ENCODE measurements around the gene JARID2. TPM values are rescaled to one million over a fixed set of nuclear protein-coding genes. Genes with fewer than 3 reads are reported as not detected.

JARID2 gene
- total RNA-seq, 1 experiment from 2014 or later = 23.6 TPM

GRCh38 chr6:15349379-15349778 lies 103.5 kb downstream of the JARID2 start:
- TF ChIP-seq MAX (IDR thresholded peaks at IDR 0.05) (no peak), SP1 (IDR thresholded peaks at IDR 0.05; ENCODE audit: low read depth) (no peak), ZNF274 (IDR thresholded peaks at IDR 0.05; ENCODE audit: low read depth, low read length) (no peak), CBX3 (IDR thresholded peaks at IDR 0.05; ENCODE audit: low read depth) (no peak), SIN3A (IDR thresholded peaks at IDR 0.05; ENCODE audit: low read depth) (no peak)
- Histone ChIP-seq H3K4me1 (ENCODE audit: control insufficient read depth in 1 of 2, insufficient read depth in 2 of 2, low read length in 2 of 2) (no peaks in the 10 kb centered on the region), H3K4me2 (ENCODE audit: low read length) (no peak overlapping the region), H3K27me3 (ENCODE audit: insufficient read depth, low read length) (no peaks in the 10 kb centered on the region), H3K9me3 (ENCODE audit: control insufficient read depth in 1 of 2, insufficient read depth in 1 of 2, low read depth in 1 of 2, low read length in 2 of 2) (no peaks in the 10 kb centered on the region), H3K27ac (ENCODE audit: low read depth, low read length) (no peak overlapping the region), H4K20me1 (ENCODE audit: insufficient read depth) (0 out of 2 replicates have a peak, but pooled peaks cover 6% of the 10 kb centered on the region), H3K9me2 (ENCODE audit: insufficient read depth) (no peaks in the 10 kb centered on the region), H3K79me2 (ENCODE audit: insufficient read depth, low read length) (peaks cover 87% of the 10 kb centered on the region), H2AFZ (ENCODE audit: low read depth, low read length, poor library complexity, severe bottlenecking) (no peak overlapping the region), H3K4me3 (replicated peaks in 1 of 2; ENCODE audit: low read depth in 1 of 2, low read length in 2 of 2) (no peak overlapping the region), H3K36me3 (ENCODE audit: control insufficient read depth in 1 of 2, insufficient read depth in 2 of 2, low read length in 2 of 2) (no peaks in the 10 kb centered on the region), H3K9ac (ENCODE audit: low read length) (no peak overlapping the region)
- DNase-seq (ENCODE audit: low read depth, low spot score) (no peak), ATAC-seq (no peak)
- intact Hi-C loops (cut with micrococcal nuclease) = no loop called here
- ChIA-PET CTCF (no interaction called here), POLR2A (no interaction called here), RAD21 (ENCODE audit: low non-redundant PET in 1 of 2, low total read pairs in 2 of 2, uncharacterized antibody in 2 of 2, unreplicated experiment in 2 of 2) (no interaction called here)
- no TSS peak for BruUV-seq (replicated peaks)

GRCh38 chr6:15350386-15351083 lies 104.7 kb downstream of the JARID2 start:
- Histone ChIP-seq H3K9me3 (ENCODE audit: control insufficient read depth in 1 of 2, insufficient read depth in 1 of 2, low read depth in 1 of 2, low read length in 2 of 2) (no peaks in the 10 kb centered on the region), H3K4me2 (ENCODE audit: low read length) (no peak overlapping the region), H3K9me2 (ENCODE audit: insufficient read depth) (no peaks in the 10 kb centered on the region), H3K4me3 (replicated peaks in 1 of 2; ENCODE audit: low read depth in 1 of 2, low read length in 2 of 2) (no peak overlapping the region), H3K27me3 (ENCODE audit: insufficient read depth, low read length) (no peaks in the 10 kb centered on the region), H3K27ac (ENCODE audit: low read depth, low read length) (no peak overlapping the region), H3K79me2 (ENCODE audit: insufficient read depth, low read length) (peaks cover 86% of the 10 kb centered on the region), H3K9ac (ENCODE audit: low read length) (no peak overlapping the region), H2AFZ (ENCODE audit: low read depth, low read length, poor library complexity, severe bottlenecking) (no peak overlapping the region), H3K4me1 (ENCODE audit: control insufficient read depth in 1 of 2, insufficient read depth in 2 of 2, low read length in 2 of 2) (no peaks in the 10 kb centered on the region), H4K20me1 (ENCODE audit: insufficient read depth) (0 out of 2 replicates have a peak, but pooled peaks cover 6% of the 10 kb centered on the region), H3K36me3 (ENCODE audit: control insufficient read depth in 1 of 2, insufficient read depth in 2 of 2, low read length in 2 of 2) (no peaks in the 10 kb centered on the region)
- no peak for ATAC-seq
- ChIA-PET RAD21 (ENCODE audit: low non-redundant PET in 1 of 2, low total read pairs in 2 of 2, uncharacterized antibody in 2 of 2, unreplicated experiment in 2 of 2) (no interaction called here), CTCF (no interaction called here), POLR2A (no interaction called here)
- no peak for DNase-seq (ENCODE audit: low read depth, low spot score)
- intact Hi-C loops (cut with micrococcal nuclease) = no loop called here
- BruUV-seq (replicated peaks) = no TSS peak
- TF ChIP-seq POLR2AphosphoS5 (IDR thresholded peaks at IDR 0.05; ENCODE audit: low read depth, low read length) (no peak), SIN3A (IDR thresholded peaks at IDR 0.05; ENCODE audit: low read depth) (no peak), ZNF274 (IDR thresholded peaks at IDR 0.05; ENCODE audit: low read depth, low read length) (no peak)
